GM21619 (cell line): ENCODE data around the gene AQP2.

Experiments used
- ATAC-seq: cut with Tn5 transposase; IDR thresholded peaks from one replicate; pipeline ENCODE4 v1.9.1; 2021; ENCODE audit not compliant: unreplicated experiment

The AQP2 gene

GRCh38 chr12:49967777-49968250 lies 17.3 kb downstream of the AQP2 start:
- peak; percentile 13 for ATAC-seq

GRCh38 chr12:49968471-49968870 lies 17.9 kb downstream of the AQP2 start:
- no peak for ATAC-seq

- ATAC-seq, result no peak
These were observed 18.5 kb downstream of the AQP2 start for GRCh38 chr12:49969027-49969426.

- no peak for ATAC-seq
These were observed 19.3 kb downstream of the AQP2 start for GRCh38 chr12:49969651-49970429.

- ATAC-seq, result no peak
These were observed 20.1 kb downstream of the AQP2 start for GRCh38 chr12:49970658-49971057.

GRCh38 chr12:49971141-49971540 lies 20.6 kb downstream of the AQP2 start:
- ATAC-seq, result no peak

GRCh38 chr12:49972129-49972528 lies 21.6 kb downstream of the AQP2 start:
- no peak for ATAC-seq

GRCh38 chr12:49972641-49973360 lies 22.3 kb downstream of the AQP2 start, which contains the start of gene AQP6:
AQP6 (plus strand) TSS chr12:49972947; CDS start chr12:49973174, 227 bp downstream.
- ATAC-seq, result no peak

GRCh38 chr12:49973361-49973830 lies 22.9 kb downstream of the AQP2 start:
- no peak for ATAC-seq

GRCh38 chr12:49974231-49974675 lies 23.7 kb downstream of the AQP2 start:
- ATAC-seq, result no peak

- no peak for ATAC-seq
These were observed 24.3 kb downstream of the AQP2 start for GRCh38 chr12:49974677-49975317.

- no peak for ATAC-seq
These were observed 24.8 kb downstream of the AQP2 start for GRCh38 chr12:49975318-49975761.

GRCh38 chr12:49976557-49976956 lies 26.0 kb downstream of the AQP2 start:
- ATAC-seq, result no peak

- no peak for ATAC-seq
These were observed 27.6 kb downstream of the AQP2 start for GRCh38 chr12:49978125-49978524.

GRCh38 chr12:49979016-49979586 lies 28.6 kb downstream of the AQP2 start:
- ATAC-seq, result no peak

- ATAC-seq, result no peak
These were observed 29.3 kb downstream of the AQP2 start for GRCh38 chr12:49979791-49980190.

GRCh38 chr12:49980501-49981349 lies 30.2 kb downstream of the AQP2 start:
- ATAC-seq, result no peak

GRCh38 chr12:49982246-49983087 lies 31.9 kb downstream of the AQP2 start:
- no peak for ATAC-seq

- ATAC-seq, result no peak
These were observed 33.4 kb downstream of the AQP2 start for GRCh38 chr12:49983892-49984291.
